ENCODE results near the gene CALML5.

Gene CALML5

GRCh38 chr10:5515948-5516761, 16.8 kb upstream of the CALML5 start:
- DNase-seq (ENCODE audit: low read depth in 2 of 2) = no peak

GRCh38 chr10:5514226-5514850, 15.0 kb upstream of the CALML5 start:
- DNase-seq (ENCODE audit: low read depth in 2 of 2) = no peak

GRCh38 chr10:5512881-5513612, 13.7 kb upstream of the CALML5 start:
- no peak for DNase-seq (ENCODE audit: low read depth in 2 of 2)

GRCh38 chr10:5512331-5512730, 13.0 kb upstream of the CALML5 start:
- DNase-seq (ENCODE audit: low read depth in 2 of 2) = no peak

GRCh38 chr10:5511885-5512280, 12.5 kb upstream of the CALML5 start:
- no peak for DNase-seq (ENCODE audit: low read depth in 2 of 2)

- DNase-seq (ENCODE audit: low read depth in 2 of 2) = no peak
Measured at GRCh38 chr10:5511231-5511884, 12.0 kb upstream of the CALML5 start.

GRCh38 chr10:5510281-5511072, 11.1 kb upstream of the CALML5 start:
- DNase-seq (ENCODE audit: low read depth in 2 of 2) = no peak

- no peak for DNase-seq (ENCODE audit: low read depth in 2 of 2)
Measured at GRCh38 chr10:5509691-5510090, 10.3 kb upstream of the CALML5 start.

- no peak for DNase-seq (ENCODE audit: low read depth in 2 of 2)
Measured at GRCh38 chr10:5509236-5509635, 9.9 kb upstream of the CALML5 start.

GRCh38 chr10:5508786-5509185, 9.4 kb upstream of the CALML5 start:
- no peak for DNase-seq (ENCODE audit: low read depth in 2 of 2)

- DNase-seq (ENCODE audit: low read depth in 2 of 2) = no peak
Measured at GRCh38 chr10:5508161-5508604, 8.8 kb upstream of the CALML5 start.

GRCh38 chr10:5507649-5508131, 8.3 kb upstream of the CALML5 start:
- DNase-seq (ENCODE audit: low read depth in 2 of 2) = no peak

GRCh38 chr10:5506751-5507648, 7.6 kb upstream of the CALML5 start:
- no peak for DNase-seq (ENCODE audit: low read depth in 2 of 2)

- no peak for DNase-seq (ENCODE audit: low read depth in 2 of 2)
Measured at GRCh38 chr10:5506246-5506645, 6.9 kb upstream of the CALML5 start.

- no peak for DNase-seq (ENCODE audit: low read depth in 2 of 2)
Measured at GRCh38 chr10:5504146-5505072, 5.0 kb upstream of the CALML5 start.

GRCh38 chr10:5503477-5503835, 4.1 kb upstream of the CALML5 start:
- DNase-seq (ENCODE audit: low read depth in 2 of 2) = no peak

- DNase-seq (ENCODE audit: low read depth in 2 of 2) = no peak
Measured at GRCh38 chr10:5502571-5503476, 3.5 kb upstream of the CALML5 start.

GRCh38 chr10:5502061-5502521, 2.7 kb upstream of the CALML5 start:
- DNase-seq (ENCODE audit: low read depth in 2 of 2) = no peak

All from stimulated activated CD8-positive, alpha-beta memory T cell treated with anti-CD3 and anti-CD28 coated beads, Interleukin-15, amount 100 ng/mL, for 4 hours (primary cell).